Activated CD8-positive, alpha-beta memory T cell treated with anti-CD3 and anti-CD28 coated beads, Interleukin-2, amount 10 ng/mL, durations not matched to agents 7 days and 5 days (primary cell): ENCODE measurements around the gene PITRM1. TPM values are rescaled to one million over a fixed set of nuclear protein-coding genes. Genes with fewer than 3 reads are reported as not detected.

Experiments used
- ATAC-seq: fragments of 150-1000 bp; cut with Tn5 transposase; one replicate; pipeline ENCODE4 v1.10.0; 2021; ENCODE audit warnings: moderate library complexity
- CTCF ChIA-PET: fragments of 350-600 bp; sonication (Branson Sonifier 250); formaldehyde crosslinking; loops from one replicate; lab custom pipeline; 2021; ENCODE audit warnings: antibody characterized with exemption; lab: Charles Lee
- DNase-seq: peaks from one replicate; pipeline ENCODE4 v3.0.0-alpha.2; 2020
- H3K27ac Mint-ChIP-seq: one replicate; pipeline ENCODE4 v1.8.0; 2021; ENCODE audit warnings: mild to moderate bottlenecking, mixed read lengths
- H3K27me3 Mint-ChIP-seq: one replicate; pipeline ENCODE4 v1.8.0; 2021; ENCODE audit warnings: mixed read lengths
- H3K36me3 Mint-ChIP-seq: one replicate; pipeline ENCODE4 v1.8.0; 2021; ENCODE audit warnings: mild to moderate bottlenecking, mixed read lengths
- H3K4me1 Mint-ChIP-seq: one replicate; pipeline ENCODE4 v1.8.0; 2021; ENCODE audit warnings: mixed read lengths
- H3K4me3 Mint-ChIP-seq: one replicate; pipeline ENCODE4 v1.8.0; 2021; ENCODE audit warnings: mild to moderate bottlenecking, moderate library complexity, mixed read lengths
- H3K9me3 Mint-ChIP-seq: one replicate; pipeline ENCODE4 v1.8.0; 2022; ENCODE audit warnings: low read depth, mixed read lengths
- total RNA-seq, 2 experiments: library from RNA; stranded (reverse); gene quantifications; one replicate each; pipeline ENCODE4 v1.2.3, GENCODE V29; 2021

The PITRM1 gene
- total RNA-seq, 2 experiments from 2014 or later = 65.3 to 71.3 TPM

- no peak overlapping the region for H3K27ac Mint-ChIP-seq
- CTCF ChIA-PET = no interaction called here
Measured at GRCh38 chr10:3150961-3151360, 21.6 kb downstream of the PITRM1 start.

GRCh38 chr10:3150366-3150765 lies 22.2 kb downstream of the PITRM1 start:
- no peaks in the 10 kb centered on the region for H3K9me3 Mint-ChIP-seq
- DNase-seq (no peak), ATAC-seq (no peak)
- CTCF ChIA-PET = no interaction called here
- no peak overlapping the region for H3K27ac Mint-ChIP-seq
- H3K36me3 Mint-ChIP-seq = peaks cover 43% of the 10 kb centered on the region
- no peaks in the 10 kb centered on the region for H3K27me3 Mint-ChIP-seq
- no peak overlapping the region for H3K4me3 Mint-ChIP-seq
- peaks cover 6% of the 10 kb centered on the region for H3K4me1 Mint-ChIP-seq

More at GRCh38 chr10:3150961-3151360, 21.6 kb downstream of the PITRM1 start:
- no peak overlapping the region for H3K4me3 Mint-ChIP-seq
- H3K4me1 Mint-ChIP-seq = peaks cover 6% of the 10 kb centered on the region
- no peaks in the 10 kb centered on the region for H3K9me3 Mint-ChIP-seq
- H3K36me3 Mint-ChIP-seq = peaks cover 43% of the 10 kb centered on the region
- H3K27me3 Mint-ChIP-seq = no peaks in the 10 kb centered on the region
- ATAC-seq (no peak), DNase-seq (no peak)

- DNase-seq (no peak), ATAC-seq (no peak)
- H3K4me1 Mint-ChIP-seq = peaks cover 6% of the 10 kb centered on the region
- H3K9me3 Mint-ChIP-seq = no peaks in the 10 kb centered on the region
- H3K4me3 Mint-ChIP-seq = no peak overlapping the region
- peaks cover 43% of the 10 kb centered on the region for H3K36me3 Mint-ChIP-seq
- no peaks in the 10 kb centered on the region for H3K27me3 Mint-ChIP-seq
- H3K27ac Mint-ChIP-seq = no peak overlapping the region
- CTCF ChIA-PET = no interaction called here
Measured at GRCh38 chr10:3149918-3150317, 22.7 kb downstream of the PITRM1 start.

GRCh38 chr10:3148994-3149393 lies 23.6 kb downstream of the PITRM1 start:
- no peak overlapping the region for H3K4me3 Mint-ChIP-seq
- DNase-seq = no peak
- no peak overlapping the region for H3K27ac Mint-ChIP-seq
- H3K36me3 Mint-ChIP-seq = peaks cover 42% of the 10 kb centered on the region
- no peaks in the 10 kb centered on the region for H3K9me3 Mint-ChIP-seq
- CTCF ChIA-PET = interaction anchor here (1.4 kb wide), 1 partner anchor 14 kb away, joined by 4 read pairs; no protein-coding TSS in a partner anchor
- H3K27me3 Mint-ChIP-seq = no peaks in the 10 kb centered on the region
- no peak for ATAC-seq
- H3K4me1 Mint-ChIP-seq = peaks cover 6% of the 10 kb centered on the region

GRCh38 chr10:3148041-3148440 lies 24.5 kb downstream of the PITRM1 start:
- Mint-ChIP-seq H3K4me1 (peaks cover 6% of the 10 kb centered on the region), H3K4me3 (no peak overlapping the region), H3K27me3 (no peaks in the 10 kb centered on the region), H3K36me3 (peaks cover 42% of the 10 kb centered on the region), H3K27ac (no peak overlapping the region), H3K9me3 (no peaks in the 10 kb centered on the region)
- no peak for ATAC-seq
- CTCF ChIA-PET = interaction anchor here (1.4 kb wide), 1 partner anchor 15 kb away, joined by 4 read pairs; no protein-coding TSS in a partner anchor
- DNase-seq = no peak

GRCh38 chr10:3147117-3147820 lies 25.3 kb downstream of the PITRM1 start:
- Mint-ChIP-seq H3K4me3 (no peak overlapping the region), H3K27ac (no peak overlapping the region), H3K9me3 (no peaks in the 10 kb centered on the region), H3K27me3 (no peaks in the 10 kb centered on the region), H3K4me1 (peaks cover 3% of the 10 kb centered on the region), H3K36me3 (peaks cover 41% of the 10 kb centered on the region)
- DNase-seq (no peak), ATAC-seq (no peak)
- CTCF ChIA-PET = no interaction called here

- peaks cover 45% of the 10 kb centered on the region for H3K36me3 Mint-ChIP-seq
- no peaks in the 10 kb centered on the region for H3K9me3 Mint-ChIP-seq
- no peak for DNase-seq
Measured at GRCh38 chr10:3146289-3146688, 26.3 kb downstream of the PITRM1 start.

GRCh38 chr10:3145366-3145765 lies 27.2 kb downstream of the PITRM1 start:
- Mint-ChIP-seq H3K4me3 (no peak overlapping the region), H3K27ac (no peak overlapping the region), H3K27me3 (no peaks in the 10 kb centered on the region), H3K36me3 (peaks cover 44% of the 10 kb centered on the region), H3K4me1 (no peaks in the 10 kb centered on the region), H3K9me3 (no peaks in the 10 kb centered on the region)
- CTCF ChIA-PET = no interaction called here
- no peak for ATAC-seq
- no peak for DNase-seq

More at GRCh38 chr10:3146289-3146688, 26.3 kb downstream of the PITRM1 start:
- CTCF ChIA-PET = no interaction called here
- no peak overlapping the region for H3K4me3 Mint-ChIP-seq
- no peak for ATAC-seq
- H3K27me3 Mint-ChIP-seq = no peaks in the 10 kb centered on the region
- H3K27ac Mint-ChIP-seq = no peak overlapping the region
- no peaks in the 10 kb centered on the region for H3K4me1 Mint-ChIP-seq

GRCh38 chr10:3143791-3144434 lies 28.7 kb downstream of the PITRM1 start:
- Mint-ChIP-seq H3K9me3 (no peaks in the 10 kb centered on the region), H3K27ac (no peak overlapping the region), H3K4me3 (no peak overlapping the region), H3K36me3 (peaks cover 42% of the 10 kb centered on the region), H3K4me1 (no peaks in the 10 kb centered on the region), H3K27me3 (no peaks in the 10 kb centered on the region)
- DNase-seq (no peak), ATAC-seq (no peak)
- CTCF ChIA-PET = no interaction called here

- no peaks in the 10 kb centered on the region for H3K27me3 Mint-ChIP-seq
- CTCF ChIA-PET = no interaction called here
- no peak overlapping the region for H3K27ac Mint-ChIP-seq
- ATAC-seq = no peak
- peaks cover 48% of the 10 kb centered on the region for H3K36me3 Mint-ChIP-seq
- DNase-seq = no peak
- no peaks in the 10 kb centered on the region for H3K4me1 Mint-ChIP-seq
- no peaks in the 10 kb centered on the region for H3K9me3 Mint-ChIP-seq
- no peak overlapping the region for H3K4me3 Mint-ChIP-seq
Measured at GRCh38 chr10:3143366-3143765, 29.2 kb downstream of the PITRM1 start.

GRCh38 chr10:3142146-3142875 lies 30.3 kb downstream of the PITRM1 start:
- Mint-ChIP-seq H3K9me3 (no peaks in the 10 kb centered on the region), H3K27ac (peak overlapping the region; percentile 31), H3K36me3 (peaks cover 49% of the 10 kb centered on the region), H3K4me3 (no peak overlapping the region), H3K4me1 (no peaks in the 10 kb centered on the region), H3K27me3 (no peaks in the 10 kb centered on the region)
- ATAC-seq = no peak
- CTCF ChIA-PET = no interaction called here
- DNase-seq = no peak

GRCh38 chr10:3141351-3142005 lies 31.1 kb downstream of the PITRM1 start:
- Mint-ChIP-seq H3K4me1 (no peaks in the 10 kb centered on the region), H3K27ac (no peak overlapping the region), H3K27me3 (no peaks in the 10 kb centered on the region), H3K36me3 (peaks cover 51% of the 10 kb centered on the region), H3K9me3 (no peaks in the 10 kb centered on the region), H3K4me3 (no peak overlapping the region)
- CTCF ChIA-PET = no interaction called here
- no peak for ATAC-seq
- no peak for DNase-seq

- Mint-ChIP-seq H3K27me3 (no peaks in the 10 kb centered on the region), H3K36me3 (peaks cover 51% of the 10 kb centered on the region), H3K4me1 (no peaks in the 10 kb centered on the region), H3K4me3 (no peak overlapping the region), H3K9me3 (no peaks in the 10 kb centered on the region), H3K27ac (no peak overlapping the region)
- ATAC-seq = no peak
- no peak for DNase-seq
- CTCF ChIA-PET = no interaction called here
Measured at GRCh38 chr10:3140280-3140679, 32.3 kb downstream of the PITRM1 start.
